Left ventricle myocardium superior (tissue), 1 donor: ENCODE data around the gene IL13RA1. TPM values are rescaled to one million over a fixed set of nuclear protein-coding genes. Genes with fewer than 3 reads are reported as not detected.
"Not testable (repeated sequence)": the region's sequence is repeated elsewhere in the genome, so short reads cannot be mapped to it uniquely, and the experiment has no call there.

Experiments used
- ATAC-seq: fragments of 200-7000 bp; cut with Tn5 transposase; one replicate; pipeline ENCODE4 v1.9.1; 2020; ENCODE audit warnings: mild to moderate bottlenecking, moderate library complexity
- DNase-seq: peaks from one replicate; pipeline ENCODE4 v3.0.0-alpha.2; 2020
- intact Hi-C: fragments of 100-400 bp; cut with micrococcal nuclease; formaldehyde crosslinking; loops from one replicate; pipeline ENCODE4 v1.11.0; 2022
- total RNA-seq: library from RNA; stranded (reverse); fragmentation: NEBNext Ultra II Directional; extraction: Animal tissue kit (Norgen Biotek cat#: 25700); gene quantifications from one replicate; pipeline ENCODE4 v1.2.1, GENCODE V29; 2021
- donor health status: DM: no; HTN: yes; CAD: no; lungs with severe emphysema.

The IL13RA1 gene
- total RNA-seq, 1 donor from 2014 or later: 17.2 TPM

GRCh38 chrX:118764122-118764521, 36.7 kb downstream of the IL13RA1 start:
- intact Hi-C loops: no loop called here
- ATAC-seq: no peak
- no peak for DNase-seq

GRCh38 chrX:118770133-118770760, 42.8 kb downstream of the IL13RA1 start:
- ATAC-seq: no peak
- intact Hi-C loops: no loop called here
- no peak for DNase-seq

GRCh38 chrX:118772051-118772450, 44.6 kb downstream of the IL13RA1 start:
- DNase-seq (no peak), ATAC-seq (no peak)
- intact Hi-C loops: no loop called here

GRCh38 chrX:118773782-118774181, 46.4 kb downstream of the IL13RA1 start:
- DNase-seq (no peak), ATAC-seq (no peak)
- intact Hi-C loops: no loop called here

- no peak for ATAC-seq
- no peak for DNase-seq
- intact Hi-C loops: no loop called here
Measured at GRCh38 chrX:118779581-118779980, 52.2 kb downstream of the IL13RA1 start.

GRCh38 chrX:118780509-118780908, 53.1 kb downstream of the IL13RA1 start:
- DNase-seq (no peak), ATAC-seq (no peak)
- intact Hi-C loops: no loop called here

- ATAC-seq (no peak), DNase-seq (no peak)
- intact Hi-C loops: no loop called here
Measured at GRCh38 chrX:118780911-118781310, 53.5 kb downstream of the IL13RA1 start.

GRCh38 chrX:118795528-118796280, 68.3 kb downstream of the IL13RA1 start:
- ATAC-seq: no peak
- DNase-seq: no peak

GRCh38 chrX:118802857-118803256, 75.5 kb downstream of the IL13RA1 start:
- DNase-seq: no peak
- intact Hi-C loops: loop anchor here (10.0 kb wide), 1 partner anchor 158 kb away; no protein-coding TSS in a partner anchor
- peak; percentile 18 for ATAC-seq

More at GRCh38 chrX:118795528-118796280, 68.3 kb downstream of the IL13RA1 start:
- intact Hi-C loops: no loop called here

GRCh38 chrX:118807151-118808017, 80.0 kb downstream of the IL13RA1 start:
- intact Hi-C loops: loop anchor here (10.0 kb wide), 1 partner anchor 163 kb away; no protein-coding TSS in a partner anchor
- ATAC-seq (peak; percentile 45), DNase-seq (no peak)

- DNase-seq, ATAC-seq, intact Hi-C loops: not testable (repeated sequence)
Measured at GRCh38 chrX:118817257-118817656, 89.9 kb downstream of the IL13RA1 start.

- ATAC-seq (peak; percentile 61), DNase-seq (peak; percentile 57)
- intact Hi-C loops: no loop called here
Measured at GRCh38 chrX:118823263-118824172, 96.1 kb downstream of the IL13RA1 start, which contains the start of gene ZCCHC12. Gene ZCCHC12, plus strand, starts transcription at chrX:118823824. Its CDS starts 1,421 bp downstream, at chrX:118825245.

- ATAC-seq: no peak
- intact Hi-C loops: no loop called here
Measured at GRCh38 chrX:118824173-118824730, 96.8 kb downstream of the IL13RA1 start.

GRCh38 chrX:118825227-118825626, 97.8 kb downstream of the IL13RA1 start:
- intact Hi-C loops: no loop called here
- DNase-seq (peak; percentile 18), ATAC-seq (no peak)

More at GRCh38 chrX:118824173-118824730, 96.8 kb downstream of the IL13RA1 start:
- no peak for DNase-seq

GRCh38 chrX:118839334-118839958, 112.0 kb downstream of the IL13RA1 start:
- intact Hi-C loops: no loop called here
- ATAC-seq (peak; percentile 98), DNase-seq (peak; percentile 88)
